ENCODE data around the gene DOK5.

- TF ChIP-seq TAF1 (IDR thresholded peaks at IDR 0.05; ENCODE audit: borderline replicate concordance, low read depth, low read length) (no peak), POLR2A (IDR thresholded peaks at IDR 0.05; ENCODE audit: low read depth, low read length) (no peak)
Observed at GRCh38 chr20:54608943-54609342, 133.6 kb downstream of the DOK5 start.

All from GM12892 (cell line).